Renal cortical epithelial cell (primary cell): ENCODE results near the gene RIPK4. TPM values are rescaled to one million over a fixed set of nuclear protein-coding genes. Genes with fewer than 3 reads are reported as not detected.
A peak's percentile ranks its signal among the peaks of the same experiment; 100 is the strongest.

ENCODE experiments used
- DNase-seq: peaks from one replicate; pipeline ENCODE4 v3.0.0-alpha.2; 2011; ENCODE audit warnings: low read depth
- total RNA-seq: library from RNA; depleted of rRNA; stranded (reverse); fragments of >200 nt; gene quantifications from 2 replicates; pipeline ENCODE4 v1.2.3, GENCODE V29; 2014

RIPK4 gene
- total RNA-seq, 1 donor from 2014 or later: 65.1 TPM

- DNase-seq: no peak
These were observed 2.3 kb upstream of the RIPK4 start for GRCh38 chr21:41769111-41769510.

GRCh38 chr21:41768437-41769042 is 1.7 kb upstream of the RIPK4 start:
- peak; percentile 87 for DNase-seq

- DNase-seq: peak; percentile 92
These were observed 969 bp upstream of the RIPK4 start for GRCh38 chr21:41767606-41768436.

- DNase-seq: no peak
These were observed 624 bp downstream of the RIPK4 start for GRCh38 chr21:41765973-41766882.

GRCh38 chr21:41765420-41765821 is 1.4 kb downstream of the RIPK4 start:
- DNase-seq: no peak

GRCh38 chr21:41764558-41765419 is 2.1 kb downstream of the RIPK4 start:
- DNase-seq: peak; percentile 97

GRCh38 chr21:41763996-41764395 is 2.9 kb downstream of the RIPK4 start:
- DNase-seq: no peak

GRCh38 chr21:41763398-41763931 is 3.4 kb downstream of the RIPK4 start:
- DNase-seq: peak; percentile 74

GRCh38 chr21:41762753-41763152 is 4.1 kb downstream of the RIPK4 start:
- DNase-seq: no peak

GRCh38 chr21:41761934-41762635 is 4.8 kb downstream of the RIPK4 start:
- DNase-seq: no peak

- DNase-seq: peak; percentile 89
These were observed 5.5 kb downstream of the RIPK4 start for GRCh38 chr21:41761211-41761933.

GRCh38 chr21:41760411-41760810 is 6.4 kb downstream of the RIPK4 start:
- no peak for DNase-seq

GRCh38 chr21:41759926-41760325 is 6.9 kb downstream of the RIPK4 start:
- no peak for DNase-seq

GRCh38 chr21:41759214-41759840 is 7.5 kb downstream of the RIPK4 start:
- no peak for DNase-seq

- peak; percentile 71 for DNase-seq
These were observed 8.3 kb downstream of the RIPK4 start for GRCh38 chr21:41758550-41758949.

- no peak for DNase-seq
These were observed 10.7 kb downstream of the RIPK4 start for GRCh38 chr21:41755934-41756773.

- DNase-seq: no peak
These were observed 11.5 kb downstream of the RIPK4 start for GRCh38 chr21:41755258-41755933.

GRCh38 chr21:41754479-41754891 is 12.4 kb downstream of the RIPK4 start:
- no peak for DNase-seq
